Activated gamma-delta T cell (primary cell): ENCODE results near the gene SLX9.

ENCODE experiments used
- DNase-seq: peaks from one replicate; lab custom pipeline; 2025; lab: John Stamatoyannopoulos, UW

The SLX9 gene

GRCh38 chr21:45003331-45004058, 63.7 kb downstream of the SLX9 start:
- no peak for DNase-seq

GRCh38 chr21:45004059-45004422, 64.2 kb downstream of the SLX9 start:
- DNase-seq, result no peak

GRCh38 chr21:45004481-45005247, 64.8 kb downstream of the SLX9 start:
- DNase-seq, result no peak

GRCh38 chr21:45006536-45007095, 66.8 kb downstream of the SLX9 start:
- no peak for DNase-seq

- DNase-seq, result no peak
Observed at GRCh38 chr21:45009616-45010015, 69.8 kb downstream of the SLX9 start.

- DNase-seq, result no peak
Observed at GRCh38 chr21:45010096-45010495, 70.3 kb downstream of the SLX9 start.

- DNase-seq, result no peak
Observed at GRCh38 chr21:45010860-45011259, 71.0 kb downstream of the SLX9 start.

- DNase-seq, result no peak
Observed at GRCh38 chr21:45011426-45011825, 71.6 kb downstream of the SLX9 start.

- no peak for DNase-seq
Observed at GRCh38 chr21:45011911-45012661, 72.3 kb downstream of the SLX9 start.

GRCh38 chr21:45012662-45013259, 72.9 kb downstream of the SLX9 start:
- no peak for DNase-seq

- no peak for DNase-seq
Observed at GRCh38 chr21:45013260-45013841, 73.5 kb downstream of the SLX9 start.

- DNase-seq, result no peak
Observed at GRCh38 chr21:45014747-45015468, 75.1 kb downstream of the SLX9 start.

GRCh38 chr21:45015469-45015860, 75.6 kb downstream of the SLX9 start:
- no peak for DNase-seq

- no peak for DNase-seq
Observed at GRCh38 chr21:45016031-45016405, 76.2 kb downstream of the SLX9 start.

- DNase-seq, result no peak
Observed at GRCh38 chr21:45016406-45017038, 76.7 kb downstream of the SLX9 start.

- DNase-seq, result no peak
Observed at GRCh38 chr21:45017039-45017960, 77.5 kb downstream of the SLX9 start.

- DNase-seq, result no peak
Observed at GRCh38 chr21:45018131-45019075, 78.6 kb downstream of the SLX9 start.
